ENCODE results near the gene FER.
"Not testable (repeated sequence)": the region's sequence is repeated elsewhere in the genome, so short reads cannot be mapped to it uniquely, and the experiment has no call there.

FER gene

DNA sequence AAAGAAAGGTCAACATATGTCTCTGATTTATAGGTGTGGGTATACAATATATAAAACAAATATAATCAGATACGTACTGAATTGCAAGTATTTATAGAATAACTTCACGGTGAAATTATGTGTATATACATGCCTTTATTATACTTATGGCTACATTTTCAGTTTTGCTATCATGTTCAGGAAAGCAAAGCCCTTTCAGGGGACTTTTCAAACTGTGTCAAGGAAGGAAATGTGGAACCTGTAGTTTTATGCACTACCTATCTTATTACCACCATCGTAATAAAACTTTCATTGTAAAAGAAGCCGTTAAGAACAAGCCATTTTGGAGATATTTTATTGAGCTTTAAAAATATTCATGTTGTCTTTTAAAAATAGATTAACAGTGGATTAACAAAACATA lies 404.9 kb downstream of the FER start:
- Histone ChIP-seq H3K36me3 (ENCODE audit: control insufficient read depth, insufficient read depth, low read length) (no peaks in the 10 kb centered on the region), H3K9ac (ENCODE audit: low read length) (no peak overlapping the region), H3K9me3 (ENCODE audit: control insufficient read depth, insufficient read depth, low read depth, low read length) (no peaks in the 10 kb centered on the region), H3K4me3 (ENCODE audit: low read depth, low read length) (no peak overlapping the region), H3K4me1 (ENCODE audit: control insufficient read depth, insufficient read depth, low read length) (no peaks in the 10 kb centered on the region), H3K27me3 (ENCODE audit: control insufficient read depth, insufficient read depth, low read length) (no peaks in the 10 kb centered on the region), H3K27ac (ENCODE audit: low read depth, low read length) (no peak overlapping the region)

DNA sequence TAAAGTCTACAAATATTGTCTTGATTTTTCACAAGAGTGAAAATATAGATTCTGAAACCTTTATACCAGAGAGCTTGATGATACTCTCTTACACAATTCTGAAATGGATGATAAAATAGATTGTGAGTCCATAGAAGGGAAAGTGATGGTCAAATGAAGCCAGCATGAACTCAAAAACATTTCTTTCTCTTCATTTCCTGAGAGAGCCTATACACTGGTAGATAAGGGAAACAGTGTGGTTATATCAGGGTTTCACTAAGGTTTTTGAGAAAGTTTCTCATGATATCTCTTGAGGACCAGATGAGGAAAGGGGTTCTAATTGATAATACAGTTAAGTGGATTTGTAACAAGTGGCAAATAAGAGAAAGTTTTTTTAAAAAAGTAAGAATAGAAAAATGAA lies 407.9 kb downstream of the FER start:
- Histone ChIP-seq H3K4me3 (ENCODE audit: low read depth, low read length) (no peak overlapping the region), H3K27me3 (ENCODE audit: control insufficient read depth, insufficient read depth, low read length) (no peaks in the 10 kb centered on the region), H3K4me1 (ENCODE audit: control insufficient read depth, insufficient read depth, low read length) (no peaks in the 10 kb centered on the region), H3K36me3 (ENCODE audit: control insufficient read depth, insufficient read depth, low read length) (no peaks in the 10 kb centered on the region), H3K9me3 (ENCODE audit: control insufficient read depth, insufficient read depth, low read depth, low read length) (no peaks in the 10 kb centered on the region), H3K27ac (ENCODE audit: low read depth, low read length) (no peak overlapping the region), H3K9ac (ENCODE audit: low read length) (no peak overlapping the region)

DNA sequence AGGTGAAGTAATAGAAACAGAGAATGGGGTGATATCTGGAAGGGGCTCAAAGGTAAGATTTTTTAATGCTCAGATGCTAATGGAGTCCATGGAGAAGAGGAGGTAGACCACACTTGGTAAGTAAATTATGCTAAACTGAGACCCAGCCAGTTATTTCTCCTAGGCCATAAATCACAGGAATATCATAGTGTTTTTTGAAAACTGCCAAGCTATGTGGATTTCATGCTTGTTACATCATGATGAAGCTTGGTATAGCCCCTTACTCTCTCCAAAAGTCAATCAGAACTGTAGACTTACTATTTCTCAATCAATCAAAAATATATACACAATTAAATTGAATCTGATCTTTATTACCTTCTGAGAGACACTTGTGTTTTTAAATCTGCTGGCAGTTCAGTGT lies 409.2 kb downstream of the FER start:
- no peaks in the 10 kb centered on the region for H3K27me3 ChIP-seq (ENCODE audit: control insufficient read depth, insufficient read depth, low read length)
- H3K9me3 ChIP-seq (ENCODE audit: control insufficient read depth, insufficient read depth, low read depth, low read length) = no peaks in the 10 kb centered on the region
- H3K9ac ChIP-seq (ENCODE audit: low read length) = no peak overlapping the region
- no peak overlapping the region for H3K27ac ChIP-seq (ENCODE audit: low read depth, low read length)
- no peaks in the 10 kb centered on the region for H3K4me1 ChIP-seq (ENCODE audit: control insufficient read depth, insufficient read depth, low read length)
- no peaks in the 10 kb centered on the region for H3K36me3 ChIP-seq (ENCODE audit: control insufficient read depth, insufficient read depth, low read length)
- H3K4me3 ChIP-seq (ENCODE audit: low read depth, low read length) = no peak overlapping the region

DNA sequence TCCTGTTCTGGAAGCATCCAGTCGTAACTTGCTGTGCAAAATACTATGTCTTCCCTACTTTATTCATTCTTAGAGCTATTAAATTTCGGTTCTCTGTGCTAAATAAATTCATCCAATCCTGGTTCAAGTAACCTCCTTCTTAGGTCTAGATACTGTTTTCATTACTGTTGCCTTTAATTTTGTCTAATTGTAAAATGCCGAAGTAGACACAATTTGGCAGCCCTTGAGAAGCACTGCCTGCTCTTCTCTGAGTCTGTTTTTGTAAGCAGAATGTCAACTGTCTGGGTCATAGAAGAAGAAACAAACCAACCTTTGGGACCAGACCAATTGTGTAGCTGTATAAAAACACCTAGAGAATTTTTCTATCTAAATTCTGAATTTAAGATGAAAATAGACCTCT lies 412.8 kb downstream of the FER start:
- H3K36me3 ChIP-seq (ENCODE audit: control insufficient read depth, insufficient read depth, low read length) = no peaks in the 10 kb centered on the region
- no peak overlapping the region for H3K27ac ChIP-seq (ENCODE audit: low read depth, low read length)
- no peaks in the 10 kb centered on the region for H3K4me1 ChIP-seq (ENCODE audit: control insufficient read depth, insufficient read depth, low read length)
- no peaks in the 10 kb centered on the region for H3K9me3 ChIP-seq (ENCODE audit: control insufficient read depth, insufficient read depth, low read depth, low read length)
- H3K4me3 ChIP-seq (ENCODE audit: low read depth, low read length) = no peak overlapping the region
- no peaks in the 10 kb centered on the region for H3K27me3 ChIP-seq (ENCODE audit: control insufficient read depth, insufficient read depth, low read length)
- H3K9ac ChIP-seq (ENCODE audit: low read length) = no peak overlapping the region

DNA sequence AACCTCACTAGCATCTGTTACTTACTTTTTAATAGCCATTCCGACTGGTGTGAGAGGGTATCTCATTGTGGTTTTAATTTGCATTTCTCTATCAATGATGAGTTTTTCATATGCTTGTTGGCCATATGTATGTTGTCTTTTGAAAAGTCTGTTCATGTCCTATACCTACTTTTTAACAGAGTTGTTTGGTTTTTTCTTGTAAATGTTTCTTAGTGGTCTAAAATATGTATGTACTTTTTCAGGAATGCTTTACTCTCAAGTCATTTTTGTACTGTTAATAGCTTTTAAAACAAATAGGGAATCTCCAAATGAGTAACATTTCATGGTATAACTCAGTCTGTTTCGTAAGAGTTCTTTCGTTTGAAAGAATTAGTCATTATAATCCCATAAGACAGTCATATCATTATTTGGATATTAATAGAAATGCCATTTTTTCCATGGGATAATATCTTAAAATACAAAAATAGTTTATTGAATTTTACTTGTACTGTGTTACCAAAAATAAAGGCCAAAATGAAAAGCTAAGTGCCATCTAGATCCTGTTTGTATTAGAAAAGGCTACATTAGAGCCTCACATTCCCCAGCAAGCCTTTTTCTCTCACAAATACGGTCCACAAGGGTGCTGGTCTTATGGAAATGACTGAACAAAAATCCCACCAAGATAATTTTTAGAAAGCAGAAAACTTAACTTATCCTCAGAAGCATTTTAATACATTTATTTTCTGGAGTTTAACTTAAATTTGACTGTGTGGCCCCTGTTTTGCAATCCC lies 414.4 kb downstream of the FER start:
- H3K27ac ChIP-seq (ENCODE audit: low read depth, low read length) = no peak overlapping the region
- no peaks in the 10 kb centered on the region for H3K4me1 ChIP-seq (ENCODE audit: control insufficient read depth, insufficient read depth, low read length)
- no peaks in the 10 kb centered on the region for H3K9me3 ChIP-seq (ENCODE audit: control insufficient read depth, insufficient read depth, low read depth, low read length)
- H3K9ac ChIP-seq (ENCODE audit: low read length) = no peak overlapping the region
- H3K4me3 ChIP-seq (ENCODE audit: low read depth, low read length) = no peak overlapping the region
- H3K36me3 ChIP-seq (ENCODE audit: control insufficient read depth, insufficient read depth, low read length) = no peaks in the 10 kb centered on the region
- no peaks in the 10 kb centered on the region for H3K27me3 ChIP-seq (ENCODE audit: control insufficient read depth, insufficient read depth, low read length)

DNA sequence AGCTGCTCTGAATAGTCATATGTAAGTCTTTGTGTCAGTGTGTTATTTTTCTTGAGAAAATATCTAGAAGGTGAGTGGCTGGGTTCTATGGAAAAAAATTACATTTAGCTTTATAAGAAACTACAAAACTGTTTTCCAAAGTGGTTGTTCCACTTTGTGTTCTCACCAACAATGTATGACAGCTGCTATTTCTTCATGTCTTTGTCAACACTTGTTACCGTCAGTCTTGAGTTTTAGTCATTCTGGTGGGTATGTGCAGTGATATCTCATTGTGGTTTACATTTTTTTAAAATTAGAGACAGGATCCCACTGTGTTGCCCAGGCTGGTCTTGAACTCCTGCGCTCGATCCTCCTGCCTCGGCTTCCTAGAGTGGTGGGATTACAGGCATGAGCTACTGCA lies 415.6 kb downstream of the FER start:
- no peaks in the 10 kb centered on the region for H3K36me3 ChIP-seq (ENCODE audit: control insufficient read depth, insufficient read depth, low read length)
- H3K4me1 ChIP-seq (ENCODE audit: control insufficient read depth, insufficient read depth, low read length) = peaks cover 3% of the 10 kb centered on the region
- no peak overlapping the region for H3K9ac ChIP-seq (ENCODE audit: low read length)
- H3K27me3 ChIP-seq (ENCODE audit: control insufficient read depth, insufficient read depth, low read length) = no peaks in the 10 kb centered on the region
- no peak overlapping the region for H3K27ac ChIP-seq (ENCODE audit: low read depth, low read length)
- no peak overlapping the region for H3K4me3 ChIP-seq (ENCODE audit: low read depth, low read length)
- H3K9me3 ChIP-seq (ENCODE audit: control insufficient read depth, insufficient read depth, low read depth, low read length) = no peaks in the 10 kb centered on the region

DNA sequence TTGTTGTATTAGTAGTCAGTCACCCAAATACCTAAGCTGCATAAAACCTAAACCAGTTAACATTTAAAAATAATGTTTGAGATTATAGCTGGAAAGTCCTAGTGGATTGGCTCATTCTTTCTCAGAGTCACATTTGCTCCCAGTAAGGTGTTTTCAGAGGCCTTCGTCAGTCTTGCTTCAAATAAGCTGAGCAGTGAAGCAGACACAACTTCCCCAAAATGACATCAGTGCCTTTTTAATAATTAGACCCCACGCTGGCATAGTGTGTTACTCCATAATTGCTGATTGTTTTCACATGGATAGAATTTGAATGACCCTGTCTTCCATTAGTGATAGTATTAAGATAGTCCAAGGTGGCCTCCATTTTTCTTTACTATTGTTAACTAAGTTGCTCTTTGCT lies 416.3 kb downstream of the FER start:
- Histone ChIP-seq H3K4me3 (ENCODE audit: low read depth, low read length) (no peak overlapping the region), H3K4me1 (ENCODE audit: control insufficient read depth, insufficient read depth, low read length) (peaks cover 9% of the 10 kb centered on the region), H3K9me3 (ENCODE audit: control insufficient read depth, insufficient read depth, low read depth, low read length) (no peaks in the 10 kb centered on the region), H3K36me3 (ENCODE audit: control insufficient read depth, insufficient read depth, low read length) (no peaks in the 10 kb centered on the region), H3K9ac (ENCODE audit: low read length) (no peak overlapping the region), H3K27me3 (ENCODE audit: control insufficient read depth, insufficient read depth, low read length) (no peaks in the 10 kb centered on the region), H3K27ac (ENCODE audit: low read depth, low read length) (no peak overlapping the region)

DNA sequence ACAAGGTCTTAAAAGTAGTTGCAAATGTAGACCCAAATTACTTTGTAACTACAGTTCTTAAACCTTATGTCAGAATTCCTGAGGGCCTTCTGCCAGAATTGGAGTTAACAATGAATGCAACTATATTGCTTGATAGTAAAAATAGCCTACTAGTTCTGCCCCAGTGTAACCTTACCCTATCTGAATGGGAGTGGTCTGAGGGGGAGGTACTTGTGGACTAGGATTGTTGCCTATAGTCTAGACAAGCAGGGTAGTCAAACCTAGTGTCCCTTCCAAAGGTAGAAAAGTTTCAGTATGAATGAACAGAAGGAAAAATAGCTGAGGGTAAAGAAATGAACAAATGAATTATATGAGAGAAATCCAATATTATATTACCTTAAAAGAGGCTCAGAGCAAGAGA lies 419.9 kb downstream of the FER start:
- Histone ChIP-seq H3K4me3 (ENCODE audit: low read depth, low read length) (no peak overlapping the region), H3K27ac (ENCODE audit: low read depth, low read length) (no peak overlapping the region), H3K9ac (ENCODE audit: low read length) (no peak overlapping the region), H3K4me1 (ENCODE audit: control insufficient read depth, insufficient read depth, low read length) (peaks cover 9% of the 10 kb centered on the region), H3K36me3 (ENCODE audit: control insufficient read depth, insufficient read depth, low read length) (no peaks in the 10 kb centered on the region), H3K27me3 (ENCODE audit: control insufficient read depth, insufficient read depth, low read length) (no peaks in the 10 kb centered on the region), H3K9me3 (ENCODE audit: control insufficient read depth, insufficient read depth, low read depth, low read length) (no peaks in the 10 kb centered on the region)

DNA sequence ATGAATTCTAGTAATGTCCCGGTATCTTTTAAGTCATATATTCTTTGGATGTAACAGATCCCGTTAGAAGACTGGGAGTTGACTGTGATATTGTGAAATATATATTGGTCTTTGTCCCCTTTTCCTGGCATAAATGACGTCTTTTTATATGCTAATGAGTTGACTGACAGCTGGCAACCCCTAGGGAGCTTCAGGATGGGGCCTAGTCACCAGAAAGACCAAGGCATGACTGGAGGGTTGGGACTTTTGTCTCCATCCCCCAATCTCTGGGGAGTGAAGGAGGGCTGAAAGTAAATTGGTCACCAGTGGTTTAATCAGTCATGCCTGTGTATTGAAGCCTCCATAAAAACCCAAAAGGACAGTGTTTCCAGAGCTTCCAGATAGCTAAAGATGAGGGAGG lies 420.5 kb downstream of the FER start:
- H3K9ac ChIP-seq (ENCODE audit: low read length) = no peak overlapping the region
- H3K36me3 ChIP-seq (ENCODE audit: control insufficient read depth, insufficient read depth, low read length) = no peaks in the 10 kb centered on the region
- H3K27me3 ChIP-seq (ENCODE audit: control insufficient read depth, insufficient read depth, low read length) = no peaks in the 10 kb centered on the region
- H3K4me1 ChIP-seq (ENCODE audit: control insufficient read depth, insufficient read depth, low read length) = peaks cover 9% of the 10 kb centered on the region
- H3K9me3 ChIP-seq (ENCODE audit: control insufficient read depth, insufficient read depth, low read depth, low read length) = no peaks in the 10 kb centered on the region
- H3K4me3 ChIP-seq (ENCODE audit: low read depth, low read length) = no peak overlapping the region
- no peak overlapping the region for H3K27ac ChIP-seq (ENCODE audit: low read depth, low read length)

DNA sequence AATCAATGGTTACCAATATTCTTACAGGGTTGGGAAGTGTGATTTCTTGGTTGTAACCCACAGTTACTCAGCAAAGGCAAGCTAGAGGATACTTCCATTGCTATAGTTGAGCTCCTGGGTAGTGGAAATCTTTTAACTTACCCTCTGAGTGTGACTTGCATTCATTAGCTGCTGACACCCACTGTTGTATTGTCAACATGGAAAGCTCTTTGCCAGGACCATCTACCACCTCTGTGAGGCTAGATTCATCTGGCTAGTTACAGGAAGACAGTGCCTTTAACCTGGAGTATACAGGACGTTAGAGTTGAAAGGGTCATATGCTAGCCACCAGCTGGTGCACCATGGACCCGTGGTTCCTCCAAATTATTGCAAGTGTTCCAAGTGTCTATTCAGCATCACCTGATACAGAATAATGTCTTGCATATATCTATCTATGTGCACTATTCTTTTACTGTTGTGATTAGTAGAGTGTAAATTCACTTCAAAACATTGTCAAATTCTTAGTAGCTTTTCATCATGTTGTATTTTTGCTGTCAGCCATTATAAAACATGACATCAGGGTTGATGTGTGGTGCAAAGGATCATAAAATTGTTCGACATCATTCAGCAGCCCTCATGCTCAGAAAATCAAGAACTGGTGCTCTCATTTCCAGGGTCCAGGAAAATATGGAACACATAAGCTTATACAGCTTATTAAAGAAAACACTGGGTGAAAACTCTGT lies 423.1 kb downstream of the FER start:
- Histone ChIP-seq H3K4me3 (ENCODE audit: low read depth, low read length) (no peak overlapping the region), H3K27ac (ENCODE audit: low read depth, low read length) (no peak overlapping the region), H3K9me3 (ENCODE audit: control insufficient read depth, insufficient read depth, low read depth, low read length) (no peaks in the 10 kb centered on the region)

DNA sequence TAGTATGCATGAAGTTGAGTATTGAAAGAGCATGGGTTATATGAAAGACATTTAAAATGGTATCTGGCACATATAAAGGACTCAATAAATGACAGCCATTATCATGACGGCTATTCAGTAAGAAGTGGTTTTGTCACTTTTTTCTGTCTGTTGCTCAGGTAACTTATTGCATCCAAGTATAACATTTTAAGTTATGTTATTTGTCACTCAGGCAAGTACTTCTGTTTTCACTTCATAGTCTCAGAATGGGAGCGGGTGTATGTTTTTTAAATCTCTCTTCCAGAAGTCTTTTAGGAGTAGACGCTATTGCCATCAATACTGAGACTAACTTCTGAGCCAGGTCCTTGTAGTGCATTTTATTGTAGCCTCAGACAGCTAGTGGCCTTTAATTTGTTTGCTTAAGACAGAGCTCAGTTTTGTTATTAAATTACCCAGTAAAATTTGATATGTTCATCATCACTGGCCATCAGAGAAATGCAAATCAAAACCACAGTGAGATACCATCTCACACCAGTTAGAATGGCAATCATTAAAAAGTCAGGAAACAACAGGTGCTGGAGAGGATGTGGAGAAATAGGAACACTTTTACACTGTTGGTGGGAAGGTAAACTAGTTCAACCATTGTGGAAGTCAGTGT lies 423.9 kb downstream of the FER start:
- not testable (repeated sequence) for H3K27me3 ChIP-seq (ENCODE audit: control insufficient read depth, insufficient read depth, low read length); H3K36me3 ChIP-seq (ENCODE audit: control insufficient read depth, insufficient read depth, low read length); H3K4me3 ChIP-seq (ENCODE audit: low read depth, low read length); H3K9ac ChIP-seq (ENCODE audit: low read length); H3K4me1 ChIP-seq (ENCODE audit: control insufficient read depth, insufficient read depth, low read length); H3K9me3 ChIP-seq (ENCODE audit: control insufficient read depth, insufficient read depth, low read depth, low read length); H3K27ac ChIP-seq (ENCODE audit: low read depth, low read length)

More for the DNA sequence above, 423.1 kb downstream of the FER start:
- Histone ChIP-seq H3K4me1 (ENCODE audit: control insufficient read depth, insufficient read depth, low read length) (peaks cover 9% of the 10 kb centered on the region), H3K27me3 (ENCODE audit: control insufficient read depth, insufficient read depth, low read length) (no peaks in the 10 kb centered on the region), H3K36me3 (ENCODE audit: control insufficient read depth, insufficient read depth, low read length) (no peaks in the 10 kb centered on the region), H3K9ac (ENCODE audit: low read length) (no peak overlapping the region)
